Right lobe of liver (tissue), 4 donors: ENCODE results near the gene MAPKAP1.

Source experiments
- CTCF ChIP-seq, 4 donors: fragments of 200-600 bp in 3 of 4; fragments of 450-650 bp in 1 of 4; IDR thresholded peaks; one replicate each; pipeline versions ENCODE4 v1.5.1 to v1.8.0; 2016 to 2022; ENCODE audit warnings: antibody characterized with exemption in 4 of 4, mild to moderate bottlenecking in 2 of 4
- POLR2A ChIP-seq: fragments of 450-650 bp; IDR thresholded peaks from one replicate; pipeline ENCODE4 v1.6.1; 2017; ENCODE audit warnings: antibody characterized with exemption, mild to moderate bottlenecking
- donor health status: DM: no; HTN: no; CAD: no.
- donor health status: DM: no; HTN: no; CAD: no.
- donor health status: DM: no; HTN: yes; CAD: no.

GRCh38 chr9:125541840-125542243, 165.2 kb downstream of the MAPKAP1 start:
- TF ChIP-seq CTCF (IDR thresholded peaks at IDR 0.05) (no peak), POLR2A (no peak)
